Measurements from ENCODE around the gene PTPRN2.
A peak's percentile ranks its signal among the peaks of the same experiment; 100 is the strongest.
"Not testable (repeated sequence)": the region's sequence is repeated elsewhere in the genome, so short reads cannot be mapped to it uniquely, and the experiment has no call there.

The PTPRN2 gene

GRCh38 chr7:157731126-157731525 is 856.5 kb downstream of the PTPRN2 start:
- no peak for DNase-seq (ENCODE audit: low spot score)

- no peak for DNase-seq (ENCODE audit: low spot score)
Measured at GRCh38 chr7:157730614-157731013, 857.0 kb downstream of the PTPRN2 start.

- DNase-seq (ENCODE audit: low spot score) = no peak
Measured at GRCh38 chr7:157729566-157729965, 858.1 kb downstream of the PTPRN2 start.

GRCh38 chr7:157727964-157728615 is 859.5 kb downstream of the PTPRN2 start:
- DNase-seq (ENCODE audit: low spot score) = no peak

- DNase-seq (ENCODE audit: low spot score) = no peak
Measured at GRCh38 chr7:157726764-157727163, 860.9 kb downstream of the PTPRN2 start.

GRCh38 chr7:157725312-157725711 is 862.3 kb downstream of the PTPRN2 start:
- DNase-seq (ENCODE audit: low spot score) = not testable (repeated sequence)

- no peak for DNase-seq (ENCODE audit: low spot score)
Measured at GRCh38 chr7:157723205-157723604, 864.4 kb downstream of the PTPRN2 start.

GRCh38 chr7:157722137-157723060 is 865.2 kb downstream of the PTPRN2 start:
- DNase-seq (ENCODE audit: low spot score) = no peak

- no peak for DNase-seq (ENCODE audit: low spot score)
Measured at GRCh38 chr7:157721468-157722136, 866.0 kb downstream of the PTPRN2 start.

- no peak for DNase-seq (ENCODE audit: low spot score)
Measured at GRCh38 chr7:157719705-157720655, 867.6 kb downstream of the PTPRN2 start.

GRCh38 chr7:157719008-157719682 is 868.5 kb downstream of the PTPRN2 start:
- DNase-seq (ENCODE audit: low spot score) = no peak

- DNase-seq (ENCODE audit: low spot score) = no peak
Measured at GRCh38 chr7:157718303-157719007, 869.2 kb downstream of the PTPRN2 start.

- DNase-seq (ENCODE audit: low spot score) = no peak
Measured at GRCh38 chr7:157717211-157718174, 870.1 kb downstream of the PTPRN2 start.

GRCh38 chr7:157715938-157716280 is 871.7 kb downstream of the PTPRN2 start:
- DNase-seq (ENCODE audit: low spot score) = no peak

GRCh38 chr7:157715071-157715937 is 872.3 kb downstream of the PTPRN2 start:
- DNase-seq (ENCODE audit: low spot score) = no peak

- DNase-seq (ENCODE audit: low spot score) = no peak
Measured at GRCh38 chr7:157714166-157715070, 873.2 kb downstream of the PTPRN2 start.

- DNase-seq (ENCODE audit: low spot score) = peak; percentile 16
Measured at GRCh38 chr7:157713591-157713990, 874.0 kb downstream of the PTPRN2 start.
